Trophoblast cell (in vitro differentiated cells and primary cell): ENCODE results near the gene NUMA1.

Source experiments
- DNase-seq, 2 donors: peaks; one replicate each; pipeline ENCODE4 v3.0.0-alpha.2; 2016
- H2AFZ ChIP-seq: 2 replicates; pipeline ENCODE4 v1.6.1; 2013; ENCODE audit warnings: low read length, moderate library complexity, mild to moderate bottlenecking; ENCODE audit not compliant: insufficient read depth, poor library complexity
- H2AK5ac ChIP-seq: 2 replicates; pipeline ENCODE4 v1.6.1; 2013; ENCODE audit warnings: mild to moderate bottlenecking, low read length
- H2BK120ac ChIP-seq: 2 replicates; pipeline ENCODE4 v1.6.1; 2013; ENCODE audit warnings: low read length, mild to moderate bottlenecking, moderate library complexity; ENCODE audit not compliant: insufficient read depth, poor library complexity
- H2BK12ac ChIP-seq: 2 replicates; pipeline ENCODE4 v1.6.1; 2013; ENCODE audit warnings: mild to moderate bottlenecking, low read length, moderate library complexity
- H2BK5ac ChIP-seq: 2 replicates; pipeline ENCODE4 v1.6.1; 2013; ENCODE audit warnings: low read length, low read depth, moderate library complexity, mild to moderate bottlenecking; ENCODE audit not compliant: poor library complexity
- H3K14ac ChIP-seq: 2 replicates; pipeline ENCODE4 v1.6.1; 2013; ENCODE audit warnings: mild to moderate bottlenecking, low read length
- H3K18ac ChIP-seq: 2 replicates; pipeline ENCODE4 v1.6.1; 2013; ENCODE audit warnings: mild to moderate bottlenecking, low read length
- H3K23ac ChIP-seq: 2 replicates; pipeline ENCODE4 v1.6.1; 2013; ENCODE audit warnings: low read length
- H3K27ac ChIP-seq: 2 replicates; pipeline ENCODE4 v1.5.1; 2013; ENCODE audit warnings: low read depth, mild to moderate bottlenecking, inconsistent platforms, low read length, moderate library complexity
- H3K27me3 ChIP-seq: 2 replicates; pipeline ENCODE4 v1.6.1; 2013; ENCODE audit warnings: inconsistent platforms, mild to moderate bottlenecking, low read length, moderate library complexity; ENCODE audit not compliant: insufficient read depth
- H3K36me3 ChIP-seq, 2 experiments: 1 replicate in 1 of 2; 2 replicates in 1 of 2; pipeline ENCODE4 v1.6.1; 2013; ENCODE audit warnings: low read length in 2 of 2, mild to moderate bottlenecking in 2 of 2, moderate library complexity in 1 of 2; ENCODE audit not compliant: insufficient read depth in 2 of 2, control insufficient read depth in 1 of 2
- H3K4ac ChIP-seq: 2 replicates; pipeline ENCODE4 v1.6.1; 2013; ENCODE audit warnings: low read depth, mild to moderate bottlenecking, low read length, moderate library complexity
- H3K4me1 ChIP-seq, 2 experiments: 1 replicate in 1 of 2; 2 replicates in 1 of 2; pipeline ENCODE4 v1.6.1; 2013; ENCODE audit warnings: low read length in 2 of 2, mild to moderate bottlenecking in 2 of 2, moderate library complexity in 1 of 2; ENCODE audit not compliant: insufficient read depth in 2 of 2, control insufficient read depth in 1 of 2
- H3K4me2 ChIP-seq: 2 replicates; pipeline ENCODE4 v1.6.1; 2013; ENCODE audit warnings: inconsistent platforms, mild to moderate bottlenecking, low read length, moderate library complexity
- H3K4me3 ChIP-seq: 2 replicates; pipeline ENCODE4 v1.5.1; 2013; ENCODE audit warnings: mild to moderate bottlenecking, low read depth, low read length, inconsistent platforms
- H3K79me1 ChIP-seq: one replicate; pipeline ENCODE4 v1.6.1; 2013; ENCODE audit warnings: low read length
- H3K79me2 ChIP-seq: 2 replicates; pipeline ENCODE4 v1.6.1; 2013; ENCODE audit warnings: low read length, mild to moderate bottlenecking; ENCODE audit not compliant: control insufficient read depth, insufficient read depth, poor library complexity
- H3K9ac ChIP-seq: 2 replicates; pipeline ENCODE4 v1.6.1; 2013; ENCODE audit warnings: mild to moderate bottlenecking, low read length
- H3K9me3 ChIP-seq: 2 replicates; pipeline ENCODE4 v1.6.1; 2013; ENCODE audit warnings: low read depth, mild to moderate bottlenecking, control low read depth, inconsistent platforms, low read length; ENCODE audit not compliant: insufficient read depth
- H4K12ac ChIP-seq: 2 replicates; pipeline ENCODE4 v1.6.1; 2013; ENCODE audit warnings: low read depth, mild to moderate bottlenecking, low read length, moderate library complexity
- H4K8ac ChIP-seq: 2 replicates; pipeline ENCODE4 v1.6.1; 2013; ENCODE audit warnings: low read depth, mild to moderate bottlenecking, low read length, moderate library complexity
- H4K91ac ChIP-seq: one replicate; pipeline ENCODE4 v1.6.1; 2013; ENCODE audit warnings: low read depth, mild to moderate bottlenecking, low read length, moderate library complexity
- WGBS: extraction: QIAGEN DNeasy Blood & Tissue Kit; methylation state at CpG from one replicate; pipeline ENCODE4 v1.1.7; 2013; ENCODE audit warnings: missing lambda C conversion rate; ENCODE audit not compliant: insufficient read length, insufficient coverage; ENCODE audit errors: extremely low coverage; 5-methylcytosine and 5-hydroxymethylcytosine counted together

The NUMA1 gene

GRCh38 chr11:72002841-72003775 lies 77.2 kb downstream of the NUMA1 start:
- Histone ChIP-seq H3K4ac (no peak overlapping the region), H3K9ac (no peak overlapping the region), H2BK120ac (no peak overlapping the region), H3K27ac (no peak overlapping the region), H3K4me1 (peaks cover 0 to 9% of the 10 kb centered on the region in 2 experiments), H4K91ac (no peak overlapping the region), H4K12ac (no peak overlapping the region), H3K9me3 (no peaks in the 10 kb centered on the region), H3K79me1 (no peaks in the 10 kb centered on the region), H4K8ac (no peak overlapping the region), H2AFZ (no peak overlapping the region), H3K36me3 (peaks cover 76 to 84% of the 10 kb centered on the region in 2 experiments), H3K14ac (no peak overlapping the region), H2AK5ac (no peak overlapping the region), H3K79me2 (no peaks in the 10 kb centered on the region), H3K4me3 (no peak overlapping the region), H3K4me2 (no peak overlapping the region), H3K23ac (no peak overlapping the region), H2BK5ac (no peak overlapping the region), H2BK12ac (no peak overlapping the region), H3K27me3 (no peaks in the 10 kb centered on the region), H3K18ac (no peak overlapping the region)
- no peak for DNase-seq
- no CpG with 5 or more reads among the region's 12 CpGs for WGBS

- Histone ChIP-seq H3K9me3 (no peaks in the 10 kb centered on the region), H4K91ac (no peak overlapping the region), H2BK12ac (no peak overlapping the region), H3K79me2 (no peaks in the 10 kb centered on the region), H3K27ac (no peak overlapping the region), H3K23ac (no peak overlapping the region), H3K18ac (no peak overlapping the region), H3K14ac (no peak overlapping the region), H3K4me2 (no peak overlapping the region), H3K79me1 (no peaks in the 10 kb centered on the region), H3K9ac (no peak overlapping the region), H2BK5ac (no peak overlapping the region), H3K4me3 (no peak overlapping the region), H4K12ac (no peak overlapping the region), H2AFZ (no peak overlapping the region), H2AK5ac (no peak overlapping the region), H4K8ac (no peak overlapping the region), H3K4me1 (peaks cover 5 to 10% of the 10 kb centered on the region in 2 experiments), H3K27me3 (no peaks in the 10 kb centered on the region), H2BK120ac (no peak overlapping the region), H3K36me3 (peaks cover 67 to 75% of the 10 kb centered on the region in 2 experiments), H3K4ac (no peak overlapping the region)
- no CpG with 5 or more reads among the region's 10 CpGs for WGBS
- peak in 1 of 2 donors; percentile 39 for DNase-seq
These were observed 78.3 kb downstream of the NUMA1 start for GRCh38 chr11:72001834-72002591.

GRCh38 chr11:72001285-72001684 lies 79.1 kb downstream of the NUMA1 start:
- no peaks in the 10 kb centered on the region for H3K27me3 ChIP-seq
- no peak overlapping the region for H2BK120ac ChIP-seq
- H2AK5ac ChIP-seq, result no peak overlapping the region
- H3K36me3 ChIP-seq, result peaks cover 61 to 68% of the 10 kb centered on the region in 2 experiments
- no peak overlapping the region for H3K4ac ChIP-seq
- WGBS, result no CpG with 5 or more reads among the region's 11 CpGs
- H3K79me1 ChIP-seq, result no peaks in the 10 kb centered on the region
- no peak overlapping the region for H4K8ac ChIP-seq
- H3K4me2 ChIP-seq, result no peak overlapping the region
- no peaks in the 10 kb centered on the region for H3K79me2 ChIP-seq
- H2BK5ac ChIP-seq, result no peak overlapping the region
- no peak overlapping the region for H4K91ac ChIP-seq
- H3K14ac ChIP-seq, result no peak overlapping the region
- peak overlapping the region; percentile 44 for H4K12ac ChIP-seq
- no peak overlapping the region for H2BK12ac ChIP-seq
- H3K27ac ChIP-seq, result no peak overlapping the region
- H2AFZ ChIP-seq, result no peak overlapping the region
- no peak overlapping the region for H3K18ac ChIP-seq
- no peak for DNase-seq
- no peak overlapping the region for H3K4me3 ChIP-seq
- no peak overlapping the region for H3K23ac ChIP-seq
- no peaks in the 10 kb centered on the region for H3K9me3 ChIP-seq
- no peak overlapping the region for H3K9ac ChIP-seq
- H3K4me1 ChIP-seq, result peaks cover 5 to 10% of the 10 kb centered on the region in 2 experiments

- H3K79me1 ChIP-seq, result no peaks in the 10 kb centered on the region
- no peak overlapping the region for H3K4me2 ChIP-seq
- no peaks in the 10 kb centered on the region for H3K9me3 ChIP-seq
- peaks cover 57 to 58% of the 10 kb centered on the region in 2 experiments for H3K36me3 ChIP-seq
- no peak overlapping the region for H3K18ac ChIP-seq
- H3K27ac ChIP-seq, result no peak overlapping the region
- no peak overlapping the region for H2AK5ac ChIP-seq
- H3K23ac ChIP-seq, result no peak overlapping the region
- no CpG with 5 or more reads among the region's 10 CpGs for WGBS
- no peak overlapping the region for H3K14ac ChIP-seq
- H2AFZ ChIP-seq, result no peak overlapping the region
- no peak overlapping the region for H4K12ac ChIP-seq
- H3K4me1 ChIP-seq, result peaks cover 5 to 10% of the 10 kb centered on the region in 2 experiments
- H3K4me3 ChIP-seq, result no peak overlapping the region
- H3K9ac ChIP-seq, result no peak overlapping the region
- no peak overlapping the region for H3K4ac ChIP-seq
- H2BK12ac ChIP-seq, result no peak overlapping the region
- no peak overlapping the region for H2BK120ac ChIP-seq
- no peak overlapping the region for H4K8ac ChIP-seq
- no peak overlapping the region for H4K91ac ChIP-seq
- no peak for DNase-seq
- H3K79me2 ChIP-seq, result no peaks in the 10 kb centered on the region
- H2BK5ac ChIP-seq, result no peak overlapping the region
- no peaks in the 10 kb centered on the region for H3K27me3 ChIP-seq
These were observed 80.0 kb downstream of the NUMA1 start for GRCh38 chr11:72000202-72000867.
